Loucy (cell line): ENCODE data around the gene PHB1.

Source experiments
- H2AFZ ChIP-seq: fragments of 200-600 bp; sonication (generic); 2 replicates; pipeline ENCODE4 v1.6.0; 2016; ENCODE audit warnings: antibody characterized with exemption, mild to moderate bottlenecking, low read length, moderate library complexity
- H3F3A ChIP-seq: fragments of 200-600 bp; 2 replicates; pipeline ENCODE4 v1.6.0; 2016; ENCODE audit warnings: antibody characterized with exemption, low read depth, mild to moderate bottlenecking
- H3K27me3 ChIP-seq: fragments of 200-600 bp; sonication (generic); 2 replicates; pipeline ENCODE4 v1.6.1; 2014; ENCODE audit warnings: low read length, mild to moderate bottlenecking; ENCODE audit not compliant: insufficient read depth, poor library complexity, severe bottlenecking
- H3K36me3 ChIP-seq: fragments of 200-600 bp; sonication (generic); 2 replicates; pipeline ENCODE4 v1.6.1; 2016; ENCODE audit warnings: low read length; ENCODE audit not compliant: insufficient read depth
- H3K4me1 ChIP-seq: fragments of 200-600 bp; sonication (generic); 2 replicates; pipeline ENCODE4 v1.5.1; 2014; ENCODE audit warnings: low read length, mild to moderate bottlenecking; ENCODE audit not compliant: insufficient read depth, poor library complexity, severe bottlenecking
- H3K4me2 ChIP-seq: fragments of 200-600 bp; sonication (generic); 2 replicates; pipeline ENCODE4 v1.6.0; 2014; ENCODE audit warnings: antibody characterized with exemption, low read length, low read depth, mild to moderate bottlenecking; ENCODE audit not compliant: poor library complexity, severe bottlenecking
- H3K4me3 ChIP-seq: fragments of 200-600 bp; sonication (generic); 2 replicates; pipeline ENCODE4 v1.5.1; 2014; ENCODE audit warnings: low read length, mild to moderate bottlenecking, mixed read lengths; ENCODE audit not compliant: poor library complexity, severe bottlenecking
- H3K79me2 ChIP-seq: fragments of 200-600 bp; sonication (generic); 2 replicates; pipeline ENCODE4 v1.6.1; 2014; ENCODE audit warnings: low read length; ENCODE audit not compliant: insufficient read depth
- H3K9ac ChIP-seq: fragments of 200-600 bp; sonication (generic); 2 replicates; pipeline ENCODE4 v1.6.0; 2014; ENCODE audit warnings: mild to moderate bottlenecking, low read depth, low read length, moderate library complexity; ENCODE audit not compliant: poor library complexity, severe bottlenecking
- H3K9me2 ChIP-seq: fragments of 200-600 bp; sonication (generic); replicated peaks from 2 replicates; pipeline ENCODE4 v1.6.1; 2016; ENCODE audit warnings: low read depth, low read length, mixed read lengths
- H3K9me3 ChIP-seq: fragments of 200-600 bp; sonication (generic); 2 replicates; pipeline ENCODE4 v1.6.1; 2014; ENCODE audit warnings: mild to moderate bottlenecking, antibody characterized with exemption, low read length, low read depth; ENCODE audit not compliant: insufficient read depth
- H4K20me1 ChIP-seq: fragments of 200-600 bp; sonication (generic); 2 replicates; pipeline ENCODE4 v1.6.0; 2014; ENCODE audit warnings: antibody characterized with exemption, low read length, mild to moderate bottlenecking; ENCODE audit not compliant: insufficient read depth, poor library complexity, severe bottlenecking
- CTCF ChIP-seq: fragments of 200-600 bp; sonication (generic); conservative IDR thresholded peaks from 2 replicates; pipeline ENCODE4 v1.5.1; 2014; ENCODE audit warnings: mild to moderate bottlenecking, antibody characterized with exemption, low read length
- EZH2phosphoT487 ChIP-seq: fragments of 200-600 bp; IDR thresholded peaks from 2 replicates; pipeline ENCODE4 v1.6.1; 2018; ENCODE audit warnings: antibody characterized with exemption, mild to moderate bottlenecking, moderate library complexity, borderline replicate concordance

The PHB1 gene

GRCh38 chr17:49441578-49441977, 26.9 kb upstream of the PHB1 start:
- Histone ChIP-seq H3K4me3 (no peak overlapping the region), H3K36me3 (no peaks in the 10 kb centered on the region), H2AFZ (no peak overlapping the region), H3K9me3 (no peaks in the 10 kb centered on the region), H3K27me3 (no peaks in the 10 kb centered on the region), H3K9me2 (no peaks in the 10 kb centered on the region), H3K9ac (no peak overlapping the region), H3K4me1 (no peaks in the 10 kb centered on the region), H4K20me1 (no peaks in the 10 kb centered on the region), H3K79me2 (no peaks in the 10 kb centered on the region), H3F3A (no peaks in the 10 kb centered on the region), H3K4me2 (no peak overlapping the region)
- no peak for TF ChIP-seq EZH2phosphoT487

DNA sequence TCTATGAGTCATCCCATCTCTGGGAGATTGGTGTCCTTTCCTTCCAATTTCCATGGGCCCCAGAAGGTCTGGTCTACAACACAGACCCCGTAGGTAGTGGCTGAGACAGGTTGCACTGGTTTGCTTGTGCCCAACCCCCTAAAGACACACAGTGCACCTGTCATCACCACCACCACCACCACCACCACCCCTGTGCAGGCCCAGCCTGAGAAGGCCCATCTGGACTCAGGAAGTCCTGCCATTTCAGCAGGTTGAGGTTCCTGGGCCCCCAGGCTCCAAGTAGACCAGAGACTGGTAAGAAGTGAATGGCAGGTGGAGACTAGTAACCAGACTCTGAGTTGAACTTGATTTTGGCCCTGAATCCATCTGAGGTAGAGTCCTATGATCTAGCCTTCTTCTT, 25.9 kb upstream of the PHB1 start:
- Histone ChIP-seq H3K36me3 (no peaks in the 10 kb centered on the region), H3K9ac (no peak overlapping the region), H3K4me1 (no peaks in the 10 kb centered on the region), H3K9me2 (no peaks in the 10 kb centered on the region), H3F3A (no peaks in the 10 kb centered on the region), H3K4me3 (no peak overlapping the region), H3K79me2 (no peaks in the 10 kb centered on the region), H2AFZ (no peak overlapping the region), H3K27me3 (no peaks in the 10 kb centered on the region), H4K20me1 (no peaks in the 10 kb centered on the region), H3K9me3 (no peaks in the 10 kb centered on the region), H3K4me2 (no peak overlapping the region)
- TF ChIP-seq EZH2phosphoT487, result no peak
- no peak for TF ChIP-seq CTCF

DNA sequence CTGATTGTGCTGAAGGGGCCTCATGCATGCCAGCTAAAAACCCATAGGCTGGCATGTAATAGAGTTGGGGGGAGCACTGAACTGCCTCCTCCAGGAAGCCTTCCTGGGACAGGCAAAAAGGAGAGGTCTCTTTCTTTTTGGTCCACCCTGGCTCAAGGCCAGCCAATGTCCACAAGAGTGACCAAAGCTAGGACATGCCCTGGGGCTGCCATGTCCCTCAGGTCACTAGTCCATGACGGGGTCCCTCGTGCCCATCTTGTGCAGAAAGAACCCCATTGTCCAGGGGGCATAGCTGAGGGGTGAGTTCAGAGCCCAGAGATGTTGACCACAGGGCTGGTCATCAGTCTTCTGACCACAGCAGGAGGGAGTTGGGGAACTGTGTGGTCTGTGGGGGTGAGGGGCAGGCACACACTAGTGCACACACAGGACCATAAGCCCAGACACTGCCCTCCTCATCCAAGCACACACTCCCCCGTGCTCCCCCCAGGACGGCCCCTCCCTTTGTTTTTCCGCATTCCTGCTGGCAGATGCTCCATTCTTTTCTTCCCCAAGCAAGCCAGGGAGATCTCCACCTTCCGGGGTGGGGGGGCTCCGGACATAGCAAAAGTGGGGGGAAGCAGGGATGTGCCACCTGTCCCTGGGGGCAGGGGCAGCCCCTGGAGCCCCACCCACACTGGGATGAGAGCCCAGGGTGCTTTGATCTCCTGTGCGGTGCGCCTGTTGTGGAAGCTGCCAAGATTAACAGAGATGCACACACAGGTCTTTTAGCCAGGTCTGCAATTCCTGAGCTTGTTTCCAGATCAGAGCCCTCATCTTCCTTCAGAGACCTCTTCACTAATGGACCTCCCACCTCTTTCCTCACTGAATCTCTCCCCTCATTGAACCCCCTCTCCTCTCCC, 25.2 kb upstream of the PHB1 start:
- no peak overlapping the region for H3K4me2 ChIP-seq
- no peaks in the 10 kb centered on the region for H3F3A ChIP-seq
- no peaks in the 10 kb centered on the region for H3K36me3 ChIP-seq
- no peaks in the 10 kb centered on the region for H3K4me1 ChIP-seq
- no peaks in the 10 kb centered on the region for H3K9me3 ChIP-seq
- no peak overlapping the region for H3K9ac ChIP-seq
- no peaks in the 10 kb centered on the region for H4K20me1 ChIP-seq
- no peaks in the 10 kb centered on the region for H3K27me3 ChIP-seq
- no peak overlapping the region for H2AFZ ChIP-seq
- no peaks in the 10 kb centered on the region for H3K9me2 ChIP-seq
- no peaks in the 10 kb centered on the region for H3K79me2 ChIP-seq
- no peak overlapping the region for H3K4me3 ChIP-seq
- TF ChIP-seq EZH2phosphoT487, result no peak
- no peak for TF ChIP-seq CTCF

DNA sequence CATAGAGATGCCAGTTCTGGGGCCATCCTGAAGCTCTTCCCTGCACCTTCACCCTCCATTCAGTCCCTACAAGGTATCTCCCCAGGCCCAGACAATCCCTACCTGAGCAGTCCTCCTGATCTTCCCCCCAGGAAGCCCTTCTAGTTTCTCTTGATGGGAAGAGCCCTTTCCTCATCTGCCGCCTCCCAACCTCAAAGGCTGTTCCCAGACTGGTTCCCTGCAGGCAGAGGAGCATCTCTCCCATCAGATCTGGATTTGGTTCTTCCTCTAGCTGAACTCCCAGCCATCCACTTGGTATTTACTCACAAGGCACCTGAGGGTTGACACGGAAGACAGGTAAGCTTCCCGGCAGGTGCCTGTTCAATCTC, 24.6 kb upstream of the PHB1 start:
- Histone ChIP-seq H3K9me3 (no peaks in the 10 kb centered on the region), H3K4me2 (no peak overlapping the region), H2AFZ (no peak overlapping the region), H3K4me1 (no peaks in the 10 kb centered on the region), H3K4me3 (no peak overlapping the region), H3K36me3 (no peaks in the 10 kb centered on the region), H3K79me2 (no peaks in the 10 kb centered on the region), H3F3A (no peaks in the 10 kb centered on the region), H4K20me1 (no peaks in the 10 kb centered on the region), H3K9me2 (no peaks in the 10 kb centered on the region), H3K27me3 (no peaks in the 10 kb centered on the region), H3K9ac (no peak overlapping the region)
- TF ChIP-seq CTCF (no peak), EZH2phosphoT487 (no peak)
